ENCODE data around the gene MTARC2.

- TF ChIP-seq CTCF (IDR thresholded peaks at IDR 0.05) (peak; percentile 49 to 75 (median 67)), POLR2A (IDR thresholded peaks at IDR 0.05) (no peak)
Observed at GRCh38 chr1:220775240-220775853, 27.2 kb downstream of the MTARC2 start.
